ENCODE results near the gene MAGEF1. TPM values are rescaled to one million over a fixed set of nuclear protein-coding genes. Genes with fewer than 3 reads are reported as not detected.

The MAGEF1 gene
- total and polyA plus RNA-seq, 5 donors from 2014 or later, result 5.2 to 27.0 (median 20.2) TPM

DNA sequence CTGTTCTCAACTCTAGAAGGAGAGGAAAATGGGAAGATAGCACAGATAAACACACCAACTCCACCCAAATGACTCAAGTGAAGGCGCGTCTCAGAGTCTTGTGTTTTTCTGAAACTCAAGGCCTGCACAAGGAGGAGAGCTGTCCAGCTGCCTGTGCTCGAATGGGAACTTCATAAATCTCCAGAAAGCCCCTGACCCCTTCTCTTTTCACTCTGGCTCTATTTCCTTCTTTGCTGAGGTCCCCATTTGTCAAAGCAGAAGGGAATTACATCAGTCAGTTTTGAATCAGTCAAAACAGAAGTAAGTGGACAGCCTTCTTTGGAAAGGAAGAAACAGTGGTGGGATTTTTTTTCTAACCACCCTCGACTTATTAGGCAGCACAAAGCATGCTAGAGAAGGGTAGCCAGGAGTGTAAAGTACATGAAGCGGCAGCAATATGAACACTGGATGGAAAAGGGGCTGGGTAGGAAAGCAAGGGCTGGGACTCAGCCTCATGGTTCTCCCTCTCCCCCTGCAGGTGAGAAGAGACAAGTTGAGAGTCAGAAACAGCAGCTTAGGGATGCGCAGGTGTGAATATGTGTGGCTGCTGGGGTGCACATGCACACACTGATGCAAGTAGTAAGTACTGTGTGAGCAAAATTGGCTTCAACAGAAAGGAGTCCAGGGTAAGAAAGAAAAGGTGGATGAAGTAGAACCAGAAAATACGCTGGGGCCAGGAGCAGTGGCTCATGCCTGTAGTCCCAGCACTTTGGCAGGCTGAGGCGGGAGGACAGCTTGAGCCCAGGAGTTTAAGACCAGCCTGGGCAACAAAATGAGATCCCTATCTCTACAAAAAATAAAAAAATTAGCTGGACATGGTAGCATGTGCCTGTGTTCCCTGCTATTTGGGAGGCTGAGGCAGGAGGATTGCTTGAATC, 36.6 kb upstream of the MAGEF1 start:
- H3K36me3 Mint-ChIP-seq, result no peaks in the 10 kb centered on the region
- peak in 1 of 2 donors; percentile 11 for ATAC-seq (ENCODE audit: low read depth in 2 of 2)
- no peaks in the 10 kb centered on the region for H3K4me1 ChIP-seq (ENCODE audit: control insufficient read depth, insufficient read depth, low read length, poor library complexity, severe bottlenecking)
- H3K4me3 Mint-ChIP-seq, result no peak overlapping the region
- H3K36me3 ChIP-seq (ENCODE audit: control insufficient read depth, insufficient read depth, low read length), result no peaks in the 10 kb centered on the region
- peaks cover 24% of the 10 kb centered on the region for H3K27me3 Mint-ChIP-seq
- H3K27ac Mint-ChIP-seq, result no peak overlapping the region
- H3K4me1 Mint-ChIP-seq, result peaks cover 0 to 3% (median 0%) of the 10 kb centered on the region in 4 donors
- H3K9me3 Mint-ChIP-seq, result peaks cover 0 to 2% (median 0%) of the 10 kb centered on the region in 7 donors
- H3K27me3 ChIP-seq (ENCODE audit: control insufficient read depth, insufficient read depth, low read length), result no peaks in the 10 kb centered on the region
- H3K4me3 ChIP-seq (ENCODE audit: low read depth, low read length), result no peak overlapping the region
- no peaks in the 10 kb centered on the region for H3K9me3 ChIP-seq (ENCODE audit: control insufficient read depth in 2 of 2, low read length in 2 of 2)
- no peak overlapping the region for H3K27ac ChIP-seq (ENCODE audit: insufficient read depth, low read length, poor library complexity, severe bottlenecking)
- no peak for DNase-seq

DNA sequence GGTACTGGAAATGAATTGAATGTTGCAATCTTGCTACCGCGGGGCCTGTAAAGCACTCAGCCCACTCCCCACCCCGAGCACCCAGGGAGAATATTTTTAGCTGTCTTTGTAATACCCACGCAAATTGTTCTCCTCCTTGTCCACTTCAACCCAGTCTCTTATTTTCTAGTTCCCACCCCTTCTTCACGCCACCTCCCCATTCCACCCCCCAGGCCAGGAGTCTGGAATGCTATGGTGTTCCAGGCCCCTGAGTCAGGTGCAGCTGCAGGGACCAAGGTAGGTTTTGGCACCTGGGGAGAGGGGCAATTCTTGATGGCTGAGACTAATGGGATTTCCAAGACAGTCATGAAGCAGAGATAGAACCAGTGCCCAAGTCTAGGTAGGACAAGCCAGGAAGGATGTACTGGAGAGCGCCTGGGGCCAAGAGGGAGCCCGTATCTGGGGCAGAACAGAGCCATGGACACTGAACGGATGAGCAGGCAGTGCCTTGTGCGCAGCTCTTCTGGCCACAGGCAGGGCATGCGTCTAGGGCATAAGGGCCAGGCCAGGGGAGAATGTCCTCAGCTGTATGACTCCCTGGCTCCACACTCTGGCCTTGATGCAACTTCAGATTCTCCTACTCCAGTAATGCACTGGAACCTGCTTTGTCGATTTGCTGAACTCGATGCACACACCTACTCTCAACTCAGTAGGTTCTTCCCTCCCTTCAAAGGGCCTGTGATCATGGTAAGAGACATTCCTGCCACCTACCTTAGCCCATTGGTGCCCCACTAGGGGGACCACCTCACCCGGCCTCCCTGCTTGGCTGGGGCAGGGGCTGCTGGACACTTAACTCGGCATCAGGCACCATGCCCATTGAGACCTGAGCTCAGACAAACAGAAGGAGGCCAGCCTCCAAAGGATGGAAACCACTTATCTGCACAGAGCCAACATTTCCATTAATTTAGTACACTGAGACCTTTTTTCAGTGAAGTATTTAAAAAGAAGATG, 34.6 kb upstream of the MAGEF1 start:
- peaks cover 20% of the 10 kb centered on the region for H3K27me3 Mint-ChIP-seq
- no peak for ATAC-seq (ENCODE audit: low read depth in 2 of 2)
- Histone ChIP-seq H3K36me3 (ENCODE audit: control insufficient read depth, insufficient read depth, low read length) (no peaks in the 10 kb centered on the region), H3K27me3 (ENCODE audit: control insufficient read depth, insufficient read depth, low read length) (no peaks in the 10 kb centered on the region), H3K27ac (ENCODE audit: insufficient read depth, low read length, poor library complexity, severe bottlenecking) (no peak overlapping the region), H3K4me1 (ENCODE audit: control insufficient read depth, insufficient read depth, low read length, poor library complexity, severe bottlenecking) (no peaks in the 10 kb centered on the region), H3K4me3 (ENCODE audit: low read depth, low read length) (no peak overlapping the region), H3K9me3 (ENCODE audit: control insufficient read depth in 2 of 2, low read length in 2 of 2) (no peaks in the 10 kb centered on the region)
- no peak overlapping the region for H3K4me3 Mint-ChIP-seq
- no peaks in the 10 kb centered on the region for H3K36me3 Mint-ChIP-seq
- peaks cover 0 to 2% (median 0%) of the 10 kb centered on the region in 7 donors for H3K9me3 Mint-ChIP-seq
- DNase-seq, result no peak
- no peaks in the 10 kb centered on the region for H3K4me1 Mint-ChIP-seq
- no peak overlapping the region for H3K27ac Mint-ChIP-seq

DNA sequence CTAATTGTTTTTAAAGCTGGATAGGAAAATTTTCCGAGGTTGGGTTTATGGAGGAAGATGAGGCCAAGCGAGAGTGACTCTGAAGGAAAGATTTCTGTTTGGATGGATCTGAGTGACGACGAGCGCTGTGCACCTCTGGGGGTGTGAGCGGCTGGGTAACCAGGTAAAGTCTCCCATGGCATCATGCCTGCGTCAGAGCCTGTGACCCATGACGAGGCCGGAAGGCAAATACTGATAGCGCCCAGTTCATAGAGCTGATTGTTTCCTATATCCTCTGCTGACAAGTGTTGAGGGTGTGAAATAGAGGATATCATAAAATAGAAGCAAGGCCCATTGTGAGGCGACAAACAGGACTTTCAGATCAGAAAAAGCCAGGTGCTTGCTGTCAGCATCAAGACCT, 33.7 kb upstream of the MAGEF1 start:
- no peaks in the 10 kb centered on the region for H3K4me1 Mint-ChIP-seq
- Histone ChIP-seq H3K27me3 (ENCODE audit: control insufficient read depth, insufficient read depth, low read length) (no peaks in the 10 kb centered on the region), H3K36me3 (ENCODE audit: control insufficient read depth, insufficient read depth, low read length) (no peaks in the 10 kb centered on the region), H3K4me3 (ENCODE audit: low read depth, low read length) (no peak overlapping the region), H3K27ac (ENCODE audit: insufficient read depth, low read length, poor library complexity, severe bottlenecking) (no peak overlapping the region), H3K4me1 (ENCODE audit: control insufficient read depth, insufficient read depth, low read length, poor library complexity, severe bottlenecking) (no peaks in the 10 kb centered on the region), H3K9me3 (ENCODE audit: control insufficient read depth in 2 of 2, low read length in 2 of 2) (no peaks in the 10 kb centered on the region)
- H3K36me3 Mint-ChIP-seq, result no peaks in the 10 kb centered on the region
- peaks cover 22% of the 10 kb centered on the region for H3K27me3 Mint-ChIP-seq
- H3K4me3 Mint-ChIP-seq, result no peak overlapping the region
- ATAC-seq (ENCODE audit: low read depth in 2 of 2) (no peak), DNase-seq (no peak)
- H3K27ac Mint-ChIP-seq, result peak overlapping the region in 1 of 3 donors; percentile 38
- H3K9me3 Mint-ChIP-seq, result peaks cover 0 to 2% (median 0%) of the 10 kb centered on the region in 7 donors

DNA sequence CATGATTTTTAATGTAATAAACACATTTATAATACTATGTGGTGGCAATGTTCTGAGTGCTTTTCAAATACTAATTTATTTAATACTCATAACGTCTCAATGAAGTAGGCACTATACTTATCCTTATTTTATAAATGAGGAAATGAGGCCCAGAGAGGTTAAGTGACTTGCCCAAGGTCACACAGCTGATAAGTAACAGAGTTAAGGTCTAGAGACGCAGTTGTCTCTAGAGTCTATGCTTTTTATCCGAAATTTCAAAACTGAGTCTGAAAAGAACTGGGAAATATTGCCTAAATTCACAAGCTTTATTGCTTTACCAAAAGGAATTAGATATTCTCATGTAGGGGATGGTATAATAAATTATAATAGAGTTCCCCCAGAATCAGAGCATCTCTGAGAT, 31.4 kb upstream of the MAGEF1 start:
- H3K27me3 ChIP-seq (ENCODE audit: control insufficient read depth, insufficient read depth, low read length), result peaks cover 2% of the 10 kb centered on the region
- no peak overlapping the region for H3K27ac Mint-ChIP-seq
- no peaks in the 10 kb centered on the region for H3K9me3 Mint-ChIP-seq
- no peaks in the 10 kb centered on the region for H3K36me3 ChIP-seq (ENCODE audit: control insufficient read depth, insufficient read depth, low read length)
- H3K4me3 Mint-ChIP-seq, result no peak overlapping the region
- H3K27ac ChIP-seq (ENCODE audit: insufficient read depth, low read length, poor library complexity, severe bottlenecking), result no peak overlapping the region
- H3K36me3 Mint-ChIP-seq, result no peaks in the 10 kb centered on the region
- H3K4me1 Mint-ChIP-seq, result no peaks in the 10 kb centered on the region
- H3K4me3 ChIP-seq (ENCODE audit: low read depth, low read length), result no peak overlapping the region
- no peak for ATAC-seq (ENCODE audit: low read depth in 2 of 2)
- no peaks in the 10 kb centered on the region for H3K9me3 ChIP-seq (ENCODE audit: control insufficient read depth in 2 of 2, low read length in 2 of 2)
- peaks cover 28% of the 10 kb centered on the region for H3K27me3 Mint-ChIP-seq
- H3K4me1 ChIP-seq (ENCODE audit: control insufficient read depth, insufficient read depth, low read length, poor library complexity, severe bottlenecking), result no peaks in the 10 kb centered on the region
- no peak for DNase-seq

DNA sequence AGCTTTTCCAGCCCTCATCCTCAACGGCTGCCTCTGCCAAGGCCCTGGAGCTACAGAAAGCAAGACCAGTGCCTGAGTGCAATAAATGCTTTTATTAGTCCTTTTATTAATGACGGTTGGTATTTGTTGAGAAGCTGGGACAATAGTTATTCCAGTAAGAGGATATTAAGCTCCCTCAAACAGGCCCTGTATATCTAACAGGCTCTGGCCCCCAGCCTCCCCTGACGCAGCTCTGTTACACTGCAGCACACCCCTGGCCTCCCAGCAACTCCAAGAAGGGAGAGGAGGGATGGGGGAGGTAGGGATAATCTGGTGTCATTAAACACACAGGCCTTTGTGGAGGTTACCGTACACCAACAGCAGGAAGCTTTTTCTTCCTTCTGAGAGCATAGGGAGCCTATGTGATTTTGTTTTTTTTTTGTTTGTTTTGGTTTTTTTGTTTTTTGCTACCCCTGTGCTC, 30.8 kb upstream of the MAGEF1 start:
- Histone ChIP-seq H3K4me1 (ENCODE audit: control insufficient read depth, insufficient read depth, low read length, poor library complexity, severe bottlenecking) (no peaks in the 10 kb centered on the region), H3K4me3 (ENCODE audit: low read depth, low read length) (no peak overlapping the region), H3K36me3 (ENCODE audit: control insufficient read depth, insufficient read depth, low read length) (no peaks in the 10 kb centered on the region), H3K27ac (ENCODE audit: insufficient read depth, low read length, poor library complexity, severe bottlenecking) (no peak overlapping the region), H3K27me3 (ENCODE audit: control insufficient read depth, insufficient read depth, low read length) (peaks cover 2% of the 10 kb centered on the region), H3K9me3 (ENCODE audit: control insufficient read depth in 2 of 2, low read length in 2 of 2) (no peaks in the 10 kb centered on the region)
- DNase-seq (no peak), ATAC-seq (ENCODE audit: low read depth in 2 of 2) (no peak)
- Mint-ChIP-seq H3K9me3 (no peaks in the 10 kb centered on the region), H3K27ac (peak overlapping the region in 1 of 3 donors; percentile 9), H3K4me1 (no peaks in the 10 kb centered on the region), H3K36me3 (no peaks in the 10 kb centered on the region), H3K27me3 (peaks cover 28% of the 10 kb centered on the region), H3K4me3 (no peak overlapping the region)

DNA sequence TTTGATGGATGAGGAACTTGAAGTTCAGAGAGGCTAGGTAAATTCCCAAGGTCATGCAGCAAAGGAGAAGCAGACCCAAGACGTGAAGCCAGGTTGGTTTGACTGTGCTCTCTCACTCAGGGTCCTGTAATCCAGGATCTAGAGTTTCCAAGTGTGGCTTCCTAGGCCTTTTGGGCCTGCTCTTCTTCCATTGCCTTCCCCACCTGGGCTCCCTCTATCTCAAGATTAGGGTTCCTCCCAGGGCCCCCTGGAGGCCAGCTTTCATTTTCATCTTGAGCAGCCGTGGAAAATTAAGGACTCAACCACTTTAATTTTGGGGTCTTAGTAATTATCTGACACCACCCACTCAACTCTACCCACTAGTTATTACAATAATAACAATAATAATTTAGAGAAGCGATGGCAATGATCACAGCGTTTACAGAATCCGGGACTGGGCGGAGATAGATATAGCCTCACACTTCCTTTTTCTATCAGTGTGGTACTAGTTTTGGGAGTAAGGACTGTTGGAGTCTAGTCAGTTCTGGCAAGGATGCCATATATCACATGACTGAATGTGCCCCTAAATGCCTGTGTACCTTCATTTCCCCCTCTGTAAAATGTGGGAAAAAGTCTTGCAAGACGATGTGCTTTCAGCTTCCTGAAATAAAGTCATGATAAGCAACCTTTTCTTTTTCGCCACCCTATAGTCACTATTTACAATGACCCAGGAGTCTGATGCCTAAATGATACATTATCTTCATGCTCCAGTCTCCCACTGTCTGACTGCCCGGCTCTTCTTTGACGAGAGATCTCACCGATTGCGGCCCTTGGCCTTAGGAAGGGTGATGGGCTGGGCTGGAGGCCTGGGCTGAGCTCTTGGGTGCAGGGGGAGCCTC, 30.2 kb upstream of the MAGEF1 start:
- H3K9me3 Mint-ChIP-seq, result no peaks in the 10 kb centered on the region
- Histone ChIP-seq H3K27ac (ENCODE audit: insufficient read depth, low read length, poor library complexity, severe bottlenecking) (no peak overlapping the region), H3K27me3 (ENCODE audit: control insufficient read depth, insufficient read depth, low read length) (peaks cover 2% of the 10 kb centered on the region), H3K36me3 (ENCODE audit: control insufficient read depth, insufficient read depth, low read length) (no peaks in the 10 kb centered on the region), H3K4me3 (ENCODE audit: low read depth, low read length) (no peak overlapping the region), H3K9me3 (ENCODE audit: control insufficient read depth in 2 of 2, low read length in 2 of 2) (no peaks in the 10 kb centered on the region), H3K4me1 (ENCODE audit: control insufficient read depth, insufficient read depth, low read length, poor library complexity, severe bottlenecking) (no peaks in the 10 kb centered on the region)
- no peak overlapping the region for H3K4me3 Mint-ChIP-seq
- no peaks in the 10 kb centered on the region for H3K4me1 Mint-ChIP-seq
- no peaks in the 10 kb centered on the region for H3K36me3 Mint-ChIP-seq
- peak overlapping the region in 1 of 3 donors; percentile 9 for H3K27ac Mint-ChIP-seq
- DNase-seq (no peak), ATAC-seq (ENCODE audit: low read depth in 2 of 2) (no peak)
- peaks cover 28% of the 10 kb centered on the region for H3K27me3 Mint-ChIP-seq

DNA sequence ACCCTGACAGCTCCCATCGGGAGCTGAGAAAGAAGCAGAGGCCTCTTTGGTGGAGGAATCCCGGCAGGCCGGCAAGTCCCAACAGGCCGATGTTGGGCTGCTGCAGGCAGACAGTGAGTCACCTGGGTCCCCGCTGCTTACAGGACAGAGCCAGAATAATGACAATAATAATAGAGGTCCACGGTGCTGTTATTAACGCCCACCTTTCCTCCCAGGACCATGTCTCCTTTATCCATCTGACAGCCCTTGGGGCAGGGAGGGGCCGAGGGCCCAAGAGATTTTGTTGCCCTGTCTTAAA, 29.3 kb upstream of the MAGEF1 start:
- ATAC-seq (ENCODE audit: low read depth in 2 of 2), result no peak
- no peak overlapping the region for H3K4me3 ChIP-seq (ENCODE audit: low read depth, low read length)
- DNase-seq, result no peak
- no peaks in the 10 kb centered on the region for H3K36me3 ChIP-seq (ENCODE audit: control insufficient read depth, insufficient read depth, low read length)
- Mint-ChIP-seq H3K9me3 (no peaks in the 10 kb centered on the region), H3K27me3 (peaks cover 28% of the 10 kb centered on the region), H3K27ac (no peak overlapping the region), H3K4me1 (no peaks in the 10 kb centered on the region), H3K36me3 (no peaks in the 10 kb centered on the region), H3K4me3 (no peak overlapping the region)
- H3K4me1 ChIP-seq (ENCODE audit: control insufficient read depth, insufficient read depth, low read length, poor library complexity, severe bottlenecking), result no peaks in the 10 kb centered on the region
- H3K27ac ChIP-seq (ENCODE audit: insufficient read depth, low read length, poor library complexity, severe bottlenecking), result no peak overlapping the region
- peaks cover 2% of the 10 kb centered on the region for H3K27me3 ChIP-seq (ENCODE audit: control insufficient read depth, insufficient read depth, low read length)
- no peaks in the 10 kb centered on the region for H3K9me3 ChIP-seq (ENCODE audit: control insufficient read depth in 2 of 2, low read length in 2 of 2)
